Activated CD8-positive, alpha-beta T cell treated with anti-CD3 and anti-CD28 coated beads, Interleukin-2, amount 10 ng/mL, durations not matched to agents 7 days and 5 days (primary cell): ENCODE measurements around the gene CATSPER1. TPM values are rescaled to one million over a fixed set of nuclear protein-coding genes. Genes with fewer than 3 reads are reported as not detected.
A peak's percentile ranks its signal among the peaks of the same experiment; 100 is the strongest.

Experiments used
- ATAC-seq: fragments of 150-1000 bp; cut with Tn5 transposase; one replicate; pipeline ENCODE4 v1.10.0; 2021; ENCODE audit warnings: moderate library complexity
- CTCF ChIA-PET: fragments of 350-600 bp; sonication (Branson Sonifier 250); formaldehyde crosslinking; loops from one replicate; lab custom pipeline; 2021; ENCODE audit warnings: antibody characterized with exemption; lab: Charles Lee
- POLR2A ChIA-PET: fragments of 350-600 bp; sonication (Branson Sonifier 250); formaldehyde crosslinking; loops from one replicate; lab custom pipeline; 2021; ENCODE audit warnings: antibody characterized with exemption; lab: Charles Lee
- DNase-seq: peaks from one replicate; pipeline ENCODE4 v3.0.0-alpha.2; 2020
- H3K27ac Mint-ChIP-seq: one replicate; pipeline ENCODE4 v1.8.0; 2021; ENCODE audit warnings: mild to moderate bottlenecking, mixed read lengths
- H3K27me3 Mint-ChIP-seq: one replicate; pipeline ENCODE4 v1.8.0; 2021; ENCODE audit warnings: low read depth, mixed read lengths
- H3K36me3 Mint-ChIP-seq: one replicate; pipeline ENCODE4 v1.8.0; 2021; ENCODE audit warnings: low read depth, mixed read lengths
- H3K4me1 Mint-ChIP-seq: one replicate; pipeline ENCODE4 v1.8.0; 2021; ENCODE audit warnings: low read depth, mixed read lengths
- H3K4me3 Mint-ChIP-seq: one replicate; pipeline ENCODE4 v1.8.0; 2021; ENCODE audit warnings: mild to moderate bottlenecking, mixed read lengths
- H3K9me3 Mint-ChIP-seq: one replicate; pipeline ENCODE4 v1.8.0; 2022; ENCODE audit warnings: mixed read lengths; ENCODE audit not compliant: insufficient read depth
- total RNA-seq, 2 experiments: library from RNA; stranded (reverse); gene quantifications; one replicate each; pipeline ENCODE4 v1.2.3, GENCODE V29; 2021

CATSPER1 gene
- total RNA-seq, 2 experiments from 2014 or later = not detected

GRCh38 chr11:66002648-66003225 lies 23.5 kb downstream of the CATSPER1 start:
- DNase-seq = no peak
- peak; percentile 71 for ATAC-seq
- H3K9me3 Mint-ChIP-seq = no peaks in the 10 kb centered on the region

DNA sequence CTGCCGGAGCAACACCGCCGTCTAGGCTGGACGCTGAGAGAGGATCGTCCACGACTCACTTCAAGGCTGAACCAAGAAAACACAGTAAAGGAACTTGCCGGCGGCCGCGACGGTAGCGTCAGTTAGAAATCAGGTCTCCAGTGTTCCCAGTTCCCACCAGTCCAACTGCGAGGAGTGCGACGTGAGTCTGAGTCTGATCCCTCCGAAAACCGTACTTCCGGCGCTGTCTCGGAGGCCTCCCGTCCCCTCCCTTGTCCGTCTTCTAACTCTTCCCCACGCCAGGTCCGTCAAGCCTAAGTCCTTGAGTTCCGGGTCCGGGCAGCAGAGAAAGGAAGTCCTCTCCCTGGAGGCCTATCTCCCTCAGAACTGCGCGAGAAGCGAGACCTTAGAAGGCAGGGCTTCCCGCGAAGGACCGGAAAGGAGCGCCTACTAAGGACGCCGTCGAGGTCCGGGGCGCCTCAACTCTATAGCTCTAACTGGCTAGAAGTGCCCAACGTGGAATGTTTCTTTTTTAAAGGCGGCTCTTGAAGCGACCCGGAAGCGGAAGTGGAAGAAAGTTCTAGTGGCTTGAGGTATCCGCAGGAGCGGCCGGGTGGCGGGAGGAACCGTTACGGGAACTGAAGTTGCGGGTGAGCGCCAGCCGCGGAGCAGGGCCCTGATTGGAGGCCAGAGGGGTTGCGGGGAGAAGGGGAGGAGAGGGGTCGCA lies 24.2 kb downstream of the CATSPER1 start, which contains the start of the genes BANF1 and EIF1AD:
Gene BANF1 (plus strand): TSS at position 562 of the 706 bp plus-strand sequence. CDS start 748 bp downstream, outside the sequence.
Gene EIF1AD (minus strand): TSS at position 216 of the 706 bp plus-strand sequence. CDS start 1,768 bp downstream, outside the sequence.
- ChIA-PET CTCF (interaction anchor here (0.7 to 1.5 kb wide), 12 partner anchors 10 to 297 kb away, joined by 3 to 15 read pairs (median 4); partner anchors contain the start of genes CCDC85B, FIBP, MUS81 and SF3B2), POLR2A (interaction anchor here (0.6 to 1.9 kb wide), 25 partner anchors 10 to 502 kb away, joined by 3 to 9 read pairs (median 4); partner anchors contain the start of genes CCDC85B, CST6, FIBP and KAT5)
- ATAC-seq = peak; percentile 95
- peak within 1 kb of the TSS; percentile 98 for H3K27ac Mint-ChIP-seq
- no peaks in the 10 kb centered on the region for H3K9me3 Mint-ChIP-seq
- peak within 1 kb of the TSS; percentile 96 for H3K4me3 Mint-ChIP-seq
- DNase-seq = peak; percentile 97
- peaks cover 46% of the 10 kb centered on the region for H3K4me1 Mint-ChIP-seq
- peaks cover 69% of the 10 kb centered on the region for H3K36me3 Mint-ChIP-seq
- no peaks in the 10 kb centered on the region for H3K27me3 Mint-ChIP-seq

More at GRCh38 chr11:66002648-66003225, 23.5 kb downstream of the CATSPER1 start:
- H3K4me1 Mint-ChIP-seq = peaks cover 42% of the 10 kb centered on the region
- H3K36me3 Mint-ChIP-seq = peaks cover 63% of the 10 kb centered on the region
- no peaks in the 10 kb centered on the region for H3K27me3 Mint-ChIP-seq
- CTCF ChIA-PET = interaction anchor here (0.7 to 1.5 kb wide), 12 partner anchors 10 to 298 kb away, joined by 3 to 15 read pairs (median 4); partner anchors contain the start of genes CCDC85B, FIBP, MUS81 and SF3B2
- POLR2A ChIA-PET = interaction anchor here (0.6 to 1.9 kb wide), 24 partner anchors 9 to 503 kb away, joined by 3 to 9 read pairs (median 4); partner anchors contain the start of genes CCDC85B, CST6, FIBP and KAT5
- H3K4me3 Mint-ChIP-seq = peak overlapping the region; percentile 96
- peak overlapping the region; percentile 98 for H3K27ac Mint-ChIP-seq

DNA sequence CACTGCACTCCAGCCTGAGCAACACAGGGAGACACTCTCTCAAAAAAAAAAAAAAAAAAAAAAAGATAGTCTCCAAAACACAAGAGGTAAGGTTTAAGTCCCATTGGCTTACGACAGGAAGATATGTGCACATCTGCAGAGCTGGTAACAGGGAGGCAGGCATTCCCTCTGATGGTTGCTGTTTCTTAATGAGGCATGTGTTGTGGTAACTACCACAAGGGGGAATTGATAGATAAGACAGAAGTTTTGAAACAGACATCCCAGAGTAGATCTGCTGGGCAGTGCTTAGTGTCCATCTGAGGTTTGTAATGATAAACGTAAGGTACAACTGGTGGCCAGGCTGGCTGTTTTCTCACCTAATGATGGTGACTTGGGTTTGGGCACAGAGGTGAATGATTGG lies 29.0 kb downstream of the CATSPER1 start:
- Mint-ChIP-seq H3K4me1 (peaks cover 28% of the 10 kb centered on the region), H3K4me3 (no peak overlapping the region), H3K36me3 (peaks cover 53% of the 10 kb centered on the region), H3K27ac (no peak overlapping the region), H3K9me3 (no peaks in the 10 kb centered on the region), H3K27me3 (no peaks in the 10 kb centered on the region)
- ChIA-PET CTCF (no interaction called here), POLR2A (no interaction called here)
- ATAC-seq = no peak
- DNase-seq = no peak

- Mint-ChIP-seq H3K27me3 (no peaks in the 10 kb centered on the region), H3K27ac (no peak overlapping the region), H3K4me3 (no peak overlapping the region), H3K9me3 (no peaks in the 10 kb centered on the region), H3K36me3 (peaks cover 22% of the 10 kb centered on the region), H3K4me1 (peaks cover 9% of the 10 kb centered on the region)
- no peak for ATAC-seq
- CTCF ChIA-PET = interaction anchor here (0.9 to 12.2 kb wide), 7 partner anchors 8 to 281 kb away, joined by 3 to 259 read pairs (median 6); partner anchors contain the start of genes BANF1, CCDC85B, EIF1AD and FIBP
- DNase-seq = no peak
- POLR2A ChIA-PET = interaction anchor here (1.2 kb wide), 1 partner anchor 10 kb away, joined by 4 read pairs; the partner anchor contains the start of genes BANF1 and EIF1AD
Measured at GRCh38 chr11:65992056-65992455, 34.2 kb downstream of the CATSPER1 start.

DNA sequence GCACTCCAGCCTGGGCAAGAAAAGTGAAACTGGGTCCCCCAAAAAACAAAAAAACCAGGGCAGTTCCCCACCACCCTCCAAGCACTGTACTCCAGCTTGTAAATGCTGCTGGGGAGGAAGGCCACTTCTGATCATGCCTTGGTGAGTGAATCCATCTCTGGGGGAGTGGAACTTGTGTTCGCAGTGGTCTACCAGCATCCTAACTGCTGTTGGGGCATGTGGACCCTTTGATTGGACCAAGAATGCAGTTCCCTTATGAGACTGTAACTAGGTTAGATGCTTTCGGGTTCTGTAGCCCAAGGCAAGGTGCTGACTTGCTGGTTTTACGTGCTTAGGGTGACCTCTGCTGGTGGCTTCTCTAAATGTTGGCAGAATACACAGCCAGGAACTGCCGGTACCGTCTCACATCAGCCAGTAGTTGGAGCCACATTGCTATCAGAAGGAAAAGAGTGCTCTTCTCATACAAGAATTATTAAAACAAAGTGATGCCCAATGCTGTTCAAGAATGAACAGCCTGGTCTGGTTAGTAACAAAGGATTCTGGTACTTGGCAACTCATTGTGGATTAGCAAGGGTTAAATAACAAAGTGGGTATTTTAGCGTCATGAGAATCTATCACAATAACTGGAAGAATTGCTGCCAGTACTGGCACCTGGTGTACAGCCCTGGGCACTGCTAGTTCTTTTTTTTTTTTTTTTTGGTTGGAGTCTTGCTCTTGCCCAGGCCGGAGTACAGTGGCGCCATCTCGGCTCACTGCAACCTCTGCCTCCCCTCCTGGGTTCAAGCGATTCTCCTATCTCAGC lies 37.3 kb downstream of the CATSPER1 start:
- no peak overlapping the region for H3K4me3 Mint-ChIP-seq
- H3K36me3 Mint-ChIP-seq = peaks cover 10% of the 10 kb centered on the region
- no peaks in the 10 kb centered on the region for H3K9me3 Mint-ChIP-seq
- H3K27ac Mint-ChIP-seq = peak overlapping the region; percentile 75
- ChIA-PET POLR2A (interaction anchor here (0.9 to 1.3 kb wide), 4 partner anchors 10 to 105 kb away, joined by 3 to 8 read pairs (median 4); partner anchors contain the start of gene FIBP), CTCF (interaction anchor here (0.5 to 12.2 kb wide), 20 partner anchors 10 to 284 kb away, joined by 3 to 259 read pairs (median 4); partner anchors contain the start of genes CCDC85B, CFL1, FIBP and KAT5)
- DNase-seq (peak; percentile 97), ATAC-seq (peak; percentile 100)
- no peaks in the 10 kb centered on the region for H3K27me3 Mint-ChIP-seq
- peaks cover 9% of the 10 kb centered on the region for H3K4me1 Mint-ChIP-seq

DNA sequence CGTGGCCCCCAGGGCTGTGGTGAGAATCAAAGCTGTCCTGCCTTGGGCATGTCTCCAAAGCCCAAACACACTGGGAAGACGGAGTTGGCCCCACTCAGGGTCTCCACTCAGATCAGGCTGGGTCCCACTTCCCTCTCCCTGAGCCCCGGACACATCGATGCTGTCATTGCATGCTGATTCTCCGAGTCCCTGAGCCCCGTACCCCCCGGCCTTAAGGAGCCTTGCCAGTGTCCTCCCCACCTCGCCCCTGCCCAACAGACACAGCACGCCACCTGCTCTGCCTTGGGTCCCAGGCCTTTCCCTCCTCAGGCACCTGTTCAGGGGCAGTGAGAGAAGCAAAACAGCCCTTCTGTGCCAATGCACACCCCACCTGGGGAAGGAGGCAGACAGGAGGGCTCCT lies 38.9 kb downstream of the CATSPER1 start:
- ChIA-PET POLR2A (no interaction called here), CTCF (interaction anchor here (1.6 to 12.2 kb wide), 2 partner anchors 98 to 207 kb away, joined by 6 to 259 read pairs; partner anchors contain the start of genes CCDC85B and FIBP)
- Mint-ChIP-seq H3K9me3 (no peaks in the 10 kb centered on the region), H3K27me3 (no peaks in the 10 kb centered on the region), H3K36me3 (peaks cover 10% of the 10 kb centered on the region), H3K4me3 (no peak overlapping the region), H3K4me1 (peaks cover 9% of the 10 kb centered on the region), H3K27ac (no peak overlapping the region)
- no peak for DNase-seq
- no peak for ATAC-seq

- H3K36me3 Mint-ChIP-seq = peaks cover 12% of the 10 kb centered on the region
- no peaks in the 10 kb centered on the region for H3K4me1 Mint-ChIP-seq
- no peaks in the 10 kb centered on the region for H3K9me3 Mint-ChIP-seq
- H3K27me3 Mint-ChIP-seq = no peaks in the 10 kb centered on the region
- POLR2A ChIA-PET = interaction anchor here (0.6 kb wide), 1 partner anchor 124 kb away, joined by 3 read pairs; the partner anchor contains the start of gene MUS81
- ATAC-seq (no peak), DNase-seq (no peak)
- CTCF ChIA-PET = interaction anchor here (12.2 kb wide), 1 partner anchor 95 kb away, joined by 259 read pairs; the partner anchor contains the start of genes CCDC85B and FIBP
- no peak overlapping the region for H3K4me3 Mint-ChIP-seq
- no peak overlapping the region for H3K27ac Mint-ChIP-seq
Measured at GRCh38 chr11:65983589-65983987, 42.7 kb downstream of the CATSPER1 start.

DNA sequence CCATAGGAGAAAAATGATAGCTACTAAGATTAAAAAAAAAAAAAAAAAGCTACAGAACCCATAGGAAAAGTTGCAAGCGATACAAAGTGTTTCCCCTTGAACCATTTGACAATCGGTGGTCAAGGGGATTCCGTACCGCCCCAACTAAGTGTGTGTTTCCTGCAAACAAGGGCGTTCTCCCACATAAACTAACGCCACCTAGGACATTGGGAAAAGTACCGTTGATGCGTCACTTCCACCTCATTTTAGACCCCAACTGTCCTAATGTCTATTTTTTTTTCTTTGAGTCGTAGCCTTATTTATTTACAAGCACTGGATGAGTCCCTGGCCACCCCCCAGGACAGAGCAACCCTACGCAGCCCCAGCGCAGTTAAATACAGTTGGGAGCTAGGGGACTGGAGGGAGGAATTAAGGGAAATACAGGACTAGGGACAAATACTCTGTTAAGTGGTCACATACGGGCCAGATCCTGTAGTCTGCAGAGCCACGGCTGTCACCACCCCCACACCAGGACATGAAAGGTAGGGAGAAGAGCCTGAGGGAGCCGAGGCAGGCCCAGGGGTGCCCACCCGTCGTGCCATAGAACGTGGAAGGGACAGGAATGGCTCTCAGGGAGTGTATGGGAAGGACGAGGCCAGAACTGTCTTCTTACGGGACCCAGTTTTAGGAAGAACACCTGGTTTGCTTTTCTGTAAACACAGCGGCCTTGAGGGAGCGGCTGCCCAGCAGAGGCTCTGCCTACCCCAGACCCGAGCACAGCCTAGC lies 43.3 kb downstream of the CATSPER1 start:
- ATAC-seq = no peak
- H3K36me3 Mint-ChIP-seq = peaks cover 14% of the 10 kb centered on the region
- ChIA-PET CTCF (interaction anchor here (12.2 kb wide), 1 partner anchor 94 kb away, joined by 259 read pairs; the partner anchor contains the start of genes CCDC85B and FIBP), POLR2A (interaction anchor here (0.6 kb wide), 1 partner anchor 102 kb away, joined by 3 read pairs; no protein-coding TSS in a partner anchor)
- no peaks in the 10 kb centered on the region for H3K9me3 Mint-ChIP-seq
- no peak overlapping the region for H3K27ac Mint-ChIP-seq
- no peak for DNase-seq
- H3K4me1 Mint-ChIP-seq = no peaks in the 10 kb centered on the region
- H3K27me3 Mint-ChIP-seq = no peaks in the 10 kb centered on the region
- H3K4me3 Mint-ChIP-seq = no peak overlapping the region

GRCh38 chr11:65981972-65982823 lies 44.1 kb downstream of the CATSPER1 start:
- Mint-ChIP-seq H3K27ac (no peak overlapping the region), H3K4me1 (no peaks in the 10 kb centered on the region), H3K4me3 (no peak overlapping the region), H3K36me3 (peaks cover 18% of the 10 kb centered on the region), H3K9me3 (no peaks in the 10 kb centered on the region), H3K27me3 (no peaks in the 10 kb centered on the region)
- ChIA-PET POLR2A (interaction anchor here (0.6 kb wide), 1 partner anchor 101 kb away, joined by 3 read pairs; no protein-coding TSS in a partner anchor), CTCF (interaction anchor here (12.2 kb wide), 1 partner anchor 93 kb away, joined by 259 read pairs; the partner anchor contains the start of genes CCDC85B and FIBP)
- ATAC-seq (no peak), DNase-seq (no peak)
